ENCODE results near the gene HLX. TPM values are rescaled to one million over a fixed set of nuclear protein-coding genes. Genes with fewer than 3 reads are reported as not detected.

HLX gene
- total and polyA plus RNA-seq, 2 donors (not counting 1 experiment from before 2014, with no cell fraction given) = 8.2 to 22.3 TPM

GRCh38 chr1:220888417-220888986 is 9.3 kb downstream of the HLX start:
- Histone ChIP-seq H3K9me3 (ENCODE audit: control insufficient read depth, insufficient read depth, low read depth, low read length) (no peaks in the 10 kb centered on the region), H3K27ac (ENCODE audit: insufficient read depth, low read length) (no peak overlapping the region), H3K79me2 (ENCODE audit: control insufficient read depth, insufficient read depth, low read length) (no peaks in the 10 kb centered on the region), H4K20me1 (ENCODE audit: control insufficient read depth, extremely low read depth, insufficient read depth, low read length) (no peaks in the 10 kb centered on the region), H3K4me1 (ENCODE audit: control insufficient read depth, extremely low read depth, insufficient read depth, low read length) (no peaks in the 10 kb centered on the region), H3K27me3 (ENCODE audit: control insufficient read depth, insufficient read depth, low read length) (no peaks in the 10 kb centered on the region), H3K36me3 (ENCODE audit: control insufficient read depth, insufficient read depth, low read length) (peaks cover 10% of the 10 kb centered on the region), H3K4me3 (replicated peaks in 1 of 4; ENCODE audit: control extremely low read depth in 1 of 4, insufficient read depth in 1 of 4, low read depth in 3 of 4, low read length in 4 of 4) (no peak overlapping the region), H2AFZ (ENCODE audit: low read length) (no peak overlapping the region), H3K9ac (ENCODE audit: insufficient read depth, low read length) (no peak overlapping the region), H3K4me2 (ENCODE audit: extremely low read depth, insufficient read depth, low read length) (no peak overlapping the region)
- DNase-seq (ENCODE audit: low read depth in 2 of 2) = no peak
- TF ChIP-seq CTCF (conservative IDR thresholded peaks at IDR 0.05 in 1 of 2, IDR thresholded peaks at IDR 0.05 in 1 of 2; ENCODE audit: low read depth in 1 of 2, low read length in 2 of 2) = no peak
- no peak for TF ChIP-seq EZH2 (IDR thresholded peaks at IDR 0.05; ENCODE audit: low read length, missing control alignments)

DNA sequence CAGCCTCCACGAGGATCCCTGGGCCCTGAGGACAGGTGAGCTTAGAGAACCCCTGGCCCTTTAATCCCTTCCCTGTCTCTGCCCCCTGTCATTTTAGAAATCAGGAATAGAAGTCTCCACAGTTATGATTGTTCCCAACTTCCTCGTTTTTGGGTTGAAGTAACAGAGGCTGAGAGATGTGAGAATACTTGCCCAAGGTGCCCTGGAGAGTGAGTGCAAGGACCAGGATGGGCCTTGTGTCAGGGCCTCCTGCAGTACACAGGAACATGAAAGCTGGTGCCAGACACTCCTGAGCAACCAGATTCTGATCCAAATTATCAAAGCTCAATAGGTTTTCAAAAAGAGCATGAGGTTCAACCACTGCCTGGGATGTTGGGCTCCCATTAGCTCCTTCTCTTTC is 10.1 kb downstream of the HLX start:
- Histone ChIP-seq H3K9me3 (ENCODE audit: control insufficient read depth, insufficient read depth, low read depth, low read length) (no peaks in the 10 kb centered on the region), H3K27ac (ENCODE audit: insufficient read depth, low read length) (no peak overlapping the region), H3K36me3 (ENCODE audit: control insufficient read depth, insufficient read depth, low read length) (peaks cover 4% of the 10 kb centered on the region), H3K4me1 (ENCODE audit: control insufficient read depth, extremely low read depth, insufficient read depth, low read length) (no peaks in the 10 kb centered on the region), H3K79me2 (ENCODE audit: control insufficient read depth, insufficient read depth, low read length) (no peaks in the 10 kb centered on the region), H3K4me3 (replicated peaks in 1 of 4; ENCODE audit: control extremely low read depth in 1 of 4, insufficient read depth in 1 of 4, low read depth in 3 of 4, low read length in 4 of 4) (no peak overlapping the region), H3K9ac (ENCODE audit: insufficient read depth, low read length) (no peak overlapping the region), H4K20me1 (ENCODE audit: control insufficient read depth, extremely low read depth, insufficient read depth, low read length) (no peaks in the 10 kb centered on the region), H3K4me2 (ENCODE audit: extremely low read depth, insufficient read depth, low read length) (no peak overlapping the region), H2AFZ (ENCODE audit: low read length) (no peak overlapping the region), H3K27me3 (ENCODE audit: control insufficient read depth, insufficient read depth, low read length) (no peaks in the 10 kb centered on the region)
- no peak for DNase-seq (ENCODE audit: low read depth in 2 of 2)
- TF ChIP-seq CTCF (conservative IDR thresholded peaks at IDR 0.05 in 1 of 2, IDR thresholded peaks at IDR 0.05 in 1 of 2; ENCODE audit: low read depth in 1 of 2, low read length in 2 of 2) (no peak), EZH2 (IDR thresholded peaks at IDR 0.05; ENCODE audit: low read length, missing control alignments) (no peak)

DNA sequence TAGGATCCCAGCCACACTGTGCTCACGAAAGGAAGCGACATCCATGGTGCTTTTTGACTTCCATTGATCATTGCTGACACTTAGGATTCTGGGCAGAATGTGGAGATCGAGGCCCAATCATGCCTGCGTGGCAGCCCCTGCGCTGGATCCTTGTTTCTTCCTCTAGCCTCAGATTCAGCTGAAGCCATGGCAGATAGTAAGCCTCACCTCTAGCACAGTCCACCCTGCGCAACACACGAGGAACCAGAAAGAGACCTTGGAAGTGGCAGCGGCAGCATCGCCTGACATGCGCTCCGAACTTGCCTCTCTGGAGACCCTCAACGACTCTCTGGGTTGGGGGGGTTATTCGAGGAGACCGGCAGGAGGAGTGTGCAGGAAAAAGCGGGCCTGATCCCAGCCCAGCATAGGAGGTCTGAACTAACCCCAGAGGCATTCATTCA is 10.6 kb downstream of the HLX start:
- Histone ChIP-seq H3K4me1 (ENCODE audit: control insufficient read depth, extremely low read depth, insufficient read depth, low read length) (no peaks in the 10 kb centered on the region), H3K27ac (ENCODE audit: insufficient read depth, low read length) (no peak overlapping the region), H3K9ac (ENCODE audit: insufficient read depth, low read length) (no peak overlapping the region), H3K9me3 (ENCODE audit: control insufficient read depth, insufficient read depth, low read depth, low read length) (no peaks in the 10 kb centered on the region), H3K4me2 (ENCODE audit: extremely low read depth, insufficient read depth, low read length) (no peak overlapping the region), H4K20me1 (ENCODE audit: control insufficient read depth, extremely low read depth, insufficient read depth, low read length) (no peaks in the 10 kb centered on the region), H3K79me2 (ENCODE audit: control insufficient read depth, insufficient read depth, low read length) (no peaks in the 10 kb centered on the region), H2AFZ (ENCODE audit: low read length) (no peak overlapping the region), H3K36me3 (ENCODE audit: control insufficient read depth, insufficient read depth, low read length) (peaks cover 2% of the 10 kb centered on the region), H3K4me3 (replicated peaks in 1 of 4; ENCODE audit: control extremely low read depth in 1 of 4, insufficient read depth in 1 of 4, low read depth in 3 of 4, low read length in 4 of 4) (no peak overlapping the region), H3K27me3 (ENCODE audit: control insufficient read depth, insufficient read depth, low read length) (no peaks in the 10 kb centered on the region)
- no peak for TF ChIP-seq EZH2 (IDR thresholded peaks at IDR 0.05; ENCODE audit: low read length, missing control alignments)
- TF ChIP-seq CTCF (conservative IDR thresholded peaks at IDR 0.05 in 1 of 2, IDR thresholded peaks at IDR 0.05 in 1 of 2; ENCODE audit: low read depth in 1 of 2, low read length in 2 of 2) = no peak
- DNase-seq (ENCODE audit: low read depth in 2 of 2) = no peak
